TTC549 (cell line): ENCODE results near the gene GPRIN3.

ENCODE experiments used
- FAIRE-seq: peaks from 2 replicates; lab custom pipeline; 2012; peaks lifted over from hg19 to GRCh38; lab: Jason Lieb, UNC

Gene GPRIN3

DNA sequence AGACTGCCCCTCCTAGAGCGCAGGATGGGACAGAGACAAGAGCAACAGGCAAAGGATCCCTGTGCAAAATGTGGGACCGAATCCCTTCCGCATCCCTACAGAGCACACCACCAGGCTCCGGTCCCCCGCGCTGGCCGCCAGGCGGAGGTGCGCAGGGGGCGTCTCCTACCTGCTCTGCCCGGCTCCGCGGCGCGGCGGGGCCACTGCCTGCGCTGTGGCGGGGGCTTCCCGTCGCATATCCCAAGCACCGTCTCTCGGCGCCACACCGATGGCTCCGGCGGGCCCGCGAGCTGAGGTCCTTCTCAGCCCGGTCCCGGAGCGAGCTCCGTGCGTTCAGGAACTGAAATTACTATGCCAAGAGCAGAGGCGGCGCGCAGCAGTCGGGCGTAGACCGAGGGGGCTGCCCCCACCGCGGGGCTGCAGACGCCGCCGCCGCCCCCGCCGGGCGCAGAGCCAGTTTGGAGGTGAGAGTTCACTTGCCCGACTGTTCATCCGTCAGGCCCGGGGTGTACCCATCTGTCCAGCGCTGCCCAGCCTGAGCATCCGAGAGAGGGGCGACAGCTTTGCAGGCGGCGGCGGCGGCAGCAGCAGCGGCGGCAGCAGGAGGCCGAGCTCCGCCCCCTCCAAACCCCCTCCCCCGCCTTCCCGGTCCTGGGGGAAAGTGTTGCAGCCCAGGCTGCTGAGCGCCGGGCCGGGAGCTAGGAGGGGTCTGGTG, at the start of gene GPRIN3:
Gene GPRIN3, minus strand, starts transcription at position 355 of the 715 bp plus-strand sequence. CDS start 57,690 bp downstream, outside the sequence.
- no peak for FAIRE-seq

DNA sequence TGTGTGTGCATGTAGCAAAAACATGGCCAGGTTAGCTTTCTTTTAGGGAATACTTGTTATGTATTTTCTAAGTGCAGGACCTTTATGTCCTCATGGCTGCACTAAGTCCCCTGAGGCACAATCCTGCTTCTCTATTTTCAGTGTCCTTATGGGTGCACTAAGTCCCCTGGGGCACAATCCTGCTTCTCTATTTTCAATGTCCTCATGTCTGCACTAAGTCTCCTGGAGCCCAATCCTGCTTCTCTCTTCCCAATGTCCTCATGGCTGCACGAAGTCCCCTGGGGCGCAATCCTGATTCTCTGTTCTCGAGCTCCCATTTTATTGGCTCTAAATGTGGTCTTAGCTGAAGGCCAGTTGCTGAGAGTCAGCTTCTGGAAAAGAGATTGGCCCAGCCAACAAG, 49.7 kb upstream of the GPRIN3 start:
- FAIRE-seq = no peak

DNA sequence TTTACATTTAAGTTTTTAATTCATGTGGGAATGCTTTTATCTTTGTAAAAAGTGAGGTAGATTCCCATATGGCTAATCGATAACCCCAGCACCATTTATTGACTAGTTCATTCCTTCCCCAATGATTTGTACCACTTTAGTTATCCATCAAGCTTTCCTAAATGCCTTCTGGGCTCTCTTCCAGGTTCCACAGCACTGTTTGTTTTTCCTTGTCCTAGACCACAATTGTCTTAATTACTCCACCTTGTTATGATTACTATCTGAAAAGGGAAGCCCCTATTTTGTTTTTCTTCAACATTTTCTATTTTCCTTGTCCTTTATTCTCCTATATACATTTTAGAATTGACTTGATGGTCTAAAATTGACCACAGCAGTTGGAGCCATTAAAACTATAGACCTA, 48.5 kb upstream of the GPRIN3 start:
- FAIRE-seq = no peak

DNA sequence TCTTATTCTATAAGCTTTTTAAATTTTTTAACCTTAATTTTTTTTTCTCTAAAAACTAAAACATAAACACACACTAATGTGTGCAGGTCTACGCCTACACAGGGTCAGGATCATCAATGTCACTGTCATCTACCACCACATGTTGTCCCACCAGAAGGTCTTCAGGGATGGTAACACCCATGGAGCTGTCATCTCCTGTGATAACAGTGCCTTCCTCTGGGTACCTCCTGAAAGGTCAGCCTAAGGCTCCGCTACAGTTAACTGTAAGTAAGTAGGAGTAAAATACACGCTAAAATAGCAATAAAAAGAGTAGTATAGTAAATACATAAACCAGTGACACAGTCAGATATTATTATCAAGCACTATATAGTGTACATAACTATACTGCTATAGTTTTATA, 45.9 kb upstream of the GPRIN3 start:
- FAIRE-seq = no peak

DNA sequence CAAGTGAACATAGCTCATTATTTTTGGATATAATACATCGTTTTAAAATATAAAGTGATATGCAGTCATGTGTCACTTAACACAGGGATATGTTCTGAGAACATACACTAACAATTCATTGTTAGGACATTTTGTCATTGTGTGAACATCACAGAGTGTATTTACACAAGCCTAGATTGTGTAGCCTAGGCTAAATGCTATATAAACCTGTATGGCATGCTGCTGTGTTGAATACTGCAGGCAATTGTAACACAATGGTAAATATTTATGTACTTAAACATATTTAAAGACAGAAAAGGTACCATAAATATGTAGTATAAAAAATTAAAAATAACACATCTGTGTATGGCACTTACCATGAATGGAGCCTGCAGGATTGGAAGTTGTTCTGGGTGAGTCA, 44.9 kb upstream of the GPRIN3 start:
- FAIRE-seq = no peak

DNA sequence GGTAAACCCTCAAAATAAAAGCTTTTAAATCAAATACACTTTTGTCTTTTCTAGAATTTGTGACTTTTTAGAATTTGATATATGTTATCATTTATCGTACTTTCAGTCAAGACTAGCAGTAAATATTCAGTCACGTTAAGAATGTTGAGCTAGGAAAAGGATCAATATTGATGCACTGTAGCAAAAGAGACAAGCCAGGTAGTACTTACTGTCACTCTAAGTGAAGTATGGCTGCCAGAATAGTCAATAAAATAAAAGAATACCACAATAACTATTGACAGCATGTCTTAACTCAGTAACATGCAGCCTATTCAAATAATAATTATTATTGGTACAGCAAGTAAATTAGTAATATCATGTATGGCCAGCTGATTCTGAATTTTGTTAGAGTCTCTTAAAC, 43.6 kb upstream of the GPRIN3 start:
- no peak for FAIRE-seq

DNA sequence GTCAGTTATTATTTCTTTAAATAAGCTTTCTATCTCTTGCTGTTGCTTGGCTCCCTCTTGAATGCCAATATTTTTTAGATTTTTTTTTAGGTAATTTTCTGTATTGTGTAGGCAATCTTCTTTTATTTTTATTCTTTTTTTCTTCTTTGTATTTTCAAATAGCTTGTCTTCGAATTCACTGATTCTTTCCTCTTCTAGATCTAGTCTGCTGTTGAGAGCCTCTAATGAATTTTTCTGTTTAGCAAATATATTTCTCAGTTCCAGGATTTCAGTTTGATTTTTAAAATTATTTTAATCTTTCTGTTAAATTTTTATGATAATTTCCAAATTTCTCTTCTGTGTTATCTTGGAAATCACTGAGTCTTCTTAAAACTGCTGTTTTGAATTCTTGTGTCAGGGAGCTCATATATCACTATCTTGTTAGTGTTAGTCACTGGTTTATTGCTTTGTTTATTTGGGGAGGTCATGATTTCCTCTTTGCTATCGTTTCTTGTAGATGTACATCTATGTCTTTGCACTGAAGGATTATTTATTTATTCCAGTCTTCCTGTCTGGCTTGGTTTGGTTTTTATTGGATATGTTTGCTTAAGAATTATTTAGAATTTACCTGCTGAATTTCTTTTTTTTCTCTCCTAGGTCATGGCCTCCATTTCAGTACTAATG, 39.9 kb upstream of the GPRIN3 start:
- no peak for FAIRE-seq

DNA sequence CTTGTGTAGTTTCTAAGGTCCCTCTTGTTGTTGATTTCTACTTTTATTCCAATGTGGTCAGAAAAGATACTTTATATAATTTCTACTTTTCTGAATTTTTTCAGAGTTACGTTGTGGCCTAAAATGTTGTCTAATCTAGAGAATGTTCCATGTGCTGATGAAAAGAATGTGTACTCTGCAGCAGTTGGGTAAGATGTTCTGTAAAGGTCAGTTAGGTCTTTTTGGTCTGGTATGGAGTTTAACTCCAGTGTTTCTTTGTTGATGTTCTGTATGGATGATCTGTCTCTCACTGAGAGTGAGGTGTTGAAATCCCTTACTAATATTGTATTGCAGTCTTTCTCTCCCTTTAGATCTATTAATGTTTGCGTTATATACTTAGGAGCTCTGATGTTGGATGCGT, 37.0 kb upstream of the GPRIN3 start:
- no peak for FAIRE-seq

DNA sequence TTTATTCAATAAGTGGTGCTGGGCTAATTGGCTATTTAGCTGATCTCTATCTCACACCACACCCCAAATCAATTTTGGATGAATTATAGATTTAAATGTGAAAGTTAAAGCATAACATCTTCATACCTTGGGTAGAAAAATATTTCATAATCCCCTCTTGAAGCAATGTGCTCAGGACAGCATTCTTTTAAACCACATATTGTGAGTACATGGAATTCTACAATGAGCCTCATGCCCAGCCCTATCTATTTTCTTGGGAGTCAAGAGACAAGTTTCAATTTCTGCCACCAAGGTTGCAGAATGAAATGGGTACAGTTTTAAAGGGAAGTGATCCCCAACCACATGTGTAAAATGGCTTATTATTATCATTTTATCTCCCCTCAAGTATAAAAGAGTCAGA, 30.6 kb upstream of the GPRIN3 start:
- FAIRE-seq = no peak

DNA sequence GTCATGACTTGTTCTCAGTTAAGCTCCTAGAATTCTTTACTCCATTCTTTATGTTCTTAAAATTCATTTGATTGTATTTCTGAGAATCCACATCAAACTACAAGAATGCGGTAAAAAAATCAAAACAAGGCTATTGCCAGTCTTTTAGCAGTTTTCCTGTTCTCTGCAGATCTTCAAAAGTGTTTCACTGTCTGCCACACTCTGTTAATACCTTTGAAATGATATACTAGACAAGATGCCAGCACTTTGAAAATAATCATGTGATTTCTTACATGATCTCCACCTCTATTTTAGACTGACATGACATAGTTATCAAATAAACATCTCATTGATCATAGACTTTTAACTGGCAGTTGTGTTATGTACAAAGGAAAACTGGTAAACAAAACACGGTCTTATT, 30.1 kb upstream of the GPRIN3 start:
- no peak for FAIRE-seq

DNA sequence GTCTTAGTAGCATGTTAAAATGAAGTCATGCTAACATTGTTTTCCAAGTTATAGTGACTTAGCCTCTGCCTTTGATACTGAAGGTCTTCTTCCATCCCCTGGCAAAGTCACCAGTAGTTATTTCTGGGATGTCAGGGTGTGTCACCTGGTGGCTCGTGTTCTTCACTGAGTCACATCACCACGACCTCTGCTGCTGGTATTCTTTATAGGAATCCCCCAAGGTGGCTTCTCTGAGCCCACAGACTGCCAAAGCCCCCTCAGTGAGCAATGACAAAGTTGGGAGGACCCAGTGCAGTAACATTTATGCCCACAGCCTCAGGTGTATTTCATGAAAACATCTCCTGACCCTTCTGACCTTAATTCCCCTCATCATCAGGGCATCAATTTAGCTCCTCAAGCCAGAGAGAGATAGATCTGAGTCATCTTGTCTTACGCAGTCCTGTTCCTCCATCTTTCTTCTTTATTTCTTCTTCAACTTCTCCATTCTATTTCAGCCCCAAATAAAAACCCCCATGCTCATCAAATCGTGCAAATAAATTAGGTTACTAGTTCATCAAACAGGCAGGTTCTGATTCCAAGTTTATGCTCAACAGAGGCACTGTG, 29.3 kb upstream of the GPRIN3 start:
- FAIRE-seq = no peak

DNA sequence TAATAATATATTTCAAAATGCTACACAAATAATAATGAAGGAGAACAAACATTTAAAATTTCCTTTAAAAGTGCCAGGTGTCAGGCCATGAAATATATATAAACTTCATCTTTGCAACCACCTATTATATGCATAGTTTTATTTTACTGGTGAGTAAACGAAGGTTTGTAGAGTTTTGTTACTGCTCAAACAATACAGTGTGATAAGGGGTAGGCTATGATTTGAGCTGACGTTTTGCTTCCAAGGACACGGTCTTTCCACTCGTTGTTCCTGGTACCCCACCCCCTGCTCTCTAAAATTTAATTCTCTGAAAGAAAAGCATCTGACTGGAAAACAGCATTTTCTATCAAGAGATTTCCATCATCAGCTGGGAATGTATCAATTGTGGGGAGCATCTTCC, 27.2 kb upstream of the GPRIN3 start:
- FAIRE-seq = no peak

DNA sequence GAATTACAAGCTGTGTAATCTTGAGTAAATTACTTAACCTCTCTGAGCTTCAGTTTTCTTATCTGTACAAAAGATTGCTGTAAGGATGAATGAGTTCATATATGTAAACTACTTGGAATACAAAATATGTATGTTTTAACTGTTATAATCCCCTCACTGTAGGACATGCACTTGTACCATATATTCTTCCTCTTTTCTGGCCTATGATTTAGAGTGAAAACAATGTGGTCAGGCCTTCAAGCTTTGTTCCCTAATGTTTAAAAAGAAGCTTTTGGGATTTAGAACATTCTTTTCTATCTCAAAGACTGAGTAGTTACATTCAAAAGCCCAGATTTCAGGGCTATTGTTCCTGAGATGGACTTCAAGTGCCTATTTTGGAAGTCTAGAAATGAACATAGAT, 26.7 kb upstream of the GPRIN3 start:
- no peak for FAIRE-seq

DNA sequence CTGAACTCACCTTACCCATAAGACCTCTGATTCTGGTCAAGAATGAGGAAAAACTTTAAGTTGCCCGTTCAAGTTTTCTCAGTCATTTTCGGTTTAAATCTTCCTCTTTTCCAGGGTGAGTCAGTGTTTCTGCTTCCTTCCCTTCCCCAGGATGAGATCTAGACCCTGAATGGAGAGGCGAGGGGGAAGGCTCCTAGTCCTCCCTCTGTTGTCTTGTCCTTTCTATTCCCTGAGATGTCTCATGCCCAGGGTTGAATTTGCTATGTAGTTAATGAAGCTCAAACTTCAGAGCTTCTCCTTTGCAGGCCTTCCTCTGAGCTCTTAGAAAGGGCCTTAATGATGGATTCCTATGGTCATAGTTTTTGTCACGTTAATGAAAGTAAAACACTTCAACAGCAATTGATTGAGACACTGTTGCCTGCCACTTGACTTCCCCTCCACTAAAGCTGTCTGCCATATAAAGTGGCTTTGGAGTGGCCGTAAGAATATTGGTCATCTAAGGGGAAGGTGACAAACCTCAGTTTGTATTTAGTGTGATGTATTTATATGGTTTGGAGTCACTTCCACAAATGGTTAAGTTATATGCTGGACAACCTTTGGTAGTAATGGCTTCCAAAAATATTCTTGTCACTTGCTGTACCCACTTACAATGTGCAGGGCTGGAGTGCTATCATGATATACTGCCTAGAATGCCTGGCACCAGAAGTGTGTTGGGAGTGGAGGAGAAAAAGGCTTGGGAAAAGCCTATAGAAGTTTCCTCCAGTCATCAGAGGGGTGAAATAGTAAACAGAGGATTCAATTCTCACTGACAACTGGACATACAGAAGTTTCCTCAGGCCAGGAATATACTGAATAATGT, 24.3 kb upstream of the GPRIN3 start:
- no peak for FAIRE-seq

DNA sequence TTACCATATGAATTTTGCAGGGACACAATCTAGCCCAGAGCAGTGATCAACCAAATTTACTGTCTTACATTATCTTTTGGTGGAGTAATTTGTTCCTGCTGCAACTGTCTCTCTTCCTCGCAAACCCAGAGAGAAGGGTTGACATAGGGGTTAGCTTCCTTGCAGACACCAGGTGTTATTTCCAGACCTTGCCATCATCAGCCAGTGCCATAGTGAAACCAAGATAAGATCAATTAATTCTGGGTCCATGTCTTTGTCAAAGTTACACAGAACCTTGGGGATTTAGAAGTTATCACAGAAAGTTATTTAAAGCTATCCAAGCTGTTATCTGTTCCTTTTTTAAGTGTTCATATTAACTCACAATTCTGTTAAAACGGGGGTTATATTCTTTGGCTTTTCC, 23.6 kb upstream of the GPRIN3 start:
- FAIRE-seq = no peak

DNA sequence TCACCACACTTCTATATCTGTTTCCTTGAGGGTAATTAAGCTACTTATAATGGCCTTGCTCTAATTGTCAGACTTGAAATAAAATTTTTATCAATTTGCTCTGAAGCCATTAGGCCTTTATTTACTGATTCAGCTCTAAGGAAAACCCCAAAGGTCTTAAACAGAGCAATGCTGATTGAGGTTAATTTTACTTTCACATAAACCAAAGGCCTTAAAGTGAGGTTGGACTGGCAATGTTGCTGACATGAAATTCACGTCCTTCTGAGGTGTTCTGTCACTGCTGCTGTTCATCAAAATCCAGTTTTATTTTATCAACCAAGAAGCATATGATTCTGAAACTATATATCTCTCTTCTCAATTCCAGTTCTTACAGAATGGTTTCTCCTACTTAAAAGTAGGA, 21.7 kb upstream of the GPRIN3 start:
- FAIRE-seq = no peak

DNA sequence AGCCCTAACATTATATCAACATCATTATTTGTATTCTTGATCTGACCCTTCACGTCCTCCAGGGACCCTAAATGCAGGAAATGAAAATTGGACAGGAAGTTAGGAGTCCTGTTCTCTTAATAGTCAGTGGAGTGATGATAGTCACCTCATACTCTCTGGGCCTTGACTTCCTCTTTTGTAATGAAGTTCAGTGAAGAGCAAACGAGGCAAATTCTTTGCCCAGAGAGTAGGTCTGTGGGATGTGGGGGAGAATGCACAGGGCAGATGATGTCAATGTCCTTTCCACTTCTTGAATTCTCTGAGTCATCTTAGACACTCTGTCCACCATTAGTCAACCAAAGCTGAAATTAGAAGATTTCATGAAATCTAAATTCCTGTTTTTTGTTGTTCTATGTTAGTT, 17.1 kb upstream of the GPRIN3 start:
- no peak for FAIRE-seq

DNA sequence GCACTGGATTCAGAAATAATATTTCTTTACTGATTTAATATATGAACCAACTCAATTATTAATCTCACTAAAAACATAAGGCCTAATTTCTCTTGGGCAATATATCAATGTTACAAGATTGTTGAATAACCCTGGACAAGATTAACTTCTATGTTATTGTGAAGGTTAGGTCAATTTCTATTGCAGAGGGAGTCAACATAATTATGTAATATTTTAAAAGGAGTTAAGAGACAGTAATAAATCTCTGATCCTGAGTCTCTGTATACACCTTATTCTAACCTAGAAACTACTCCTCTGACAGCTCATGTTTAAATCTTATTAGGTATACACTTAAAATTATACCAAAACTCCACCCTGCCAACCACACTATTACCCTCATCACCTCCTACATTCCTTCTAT, 15.1 kb upstream of the GPRIN3 start:
- no peak for FAIRE-seq

DNA sequence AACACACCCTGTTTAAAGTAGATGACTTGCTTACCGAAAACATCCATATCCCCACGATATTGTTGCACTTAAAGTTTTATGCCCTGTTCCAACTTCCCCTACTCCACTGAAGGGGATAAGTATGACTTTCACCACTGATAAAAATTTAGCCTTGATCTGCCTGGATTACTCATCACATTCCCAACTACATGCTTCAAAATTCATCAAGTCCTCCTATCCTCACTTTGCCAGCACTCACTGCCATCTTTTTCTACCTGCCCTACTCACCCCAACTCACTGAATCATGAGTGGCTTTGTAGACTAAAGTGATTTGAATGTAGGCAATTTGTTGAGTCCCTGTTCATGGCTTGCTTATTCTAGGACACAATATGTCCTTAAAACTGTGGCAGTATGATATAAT, 12.2 kb upstream of the GPRIN3 start:
- no peak for FAIRE-seq

DNA sequence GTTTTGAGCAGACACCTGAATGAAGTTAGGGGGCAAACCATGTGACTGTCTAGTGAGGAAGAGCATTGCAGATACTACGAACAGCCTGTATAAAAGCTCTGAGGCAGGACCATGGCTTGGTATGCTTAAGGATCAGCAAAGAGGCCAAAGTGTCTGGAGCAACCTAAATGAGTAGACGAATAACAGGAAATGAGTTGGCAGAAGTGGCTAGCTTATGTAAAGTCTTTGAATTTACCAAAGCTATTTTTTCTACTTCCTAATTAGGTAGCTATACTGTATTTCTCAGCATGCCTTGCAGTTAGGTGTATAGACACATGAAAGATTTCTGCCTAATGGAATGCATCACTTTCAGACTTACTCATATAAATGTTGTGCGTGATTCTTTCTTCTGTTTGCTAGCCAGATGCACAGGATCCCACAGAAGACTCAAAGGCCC, 9.3 kb upstream of the GPRIN3 start:
- no peak for FAIRE-seq

DNA sequence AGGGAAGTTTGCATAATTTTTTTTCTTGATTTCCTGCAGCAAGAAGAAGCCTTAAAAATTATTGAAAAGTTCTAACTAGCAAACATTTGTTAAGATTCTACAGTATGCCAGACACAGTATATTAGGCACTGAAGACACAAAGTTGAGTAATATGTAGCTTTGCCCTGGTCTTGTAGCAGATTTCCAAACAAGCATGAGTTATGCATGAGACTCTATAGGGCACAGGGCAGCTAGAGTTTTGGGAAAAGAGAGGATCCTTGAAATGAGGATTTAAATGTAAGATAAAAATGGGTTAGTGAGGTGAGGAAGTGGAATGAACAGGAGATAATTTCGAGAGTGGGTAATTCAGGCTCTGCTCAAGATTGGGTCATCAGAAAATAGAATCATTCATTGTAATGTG, 8.6 kb upstream of the GPRIN3 start:
- FAIRE-seq = no peak

DNA sequence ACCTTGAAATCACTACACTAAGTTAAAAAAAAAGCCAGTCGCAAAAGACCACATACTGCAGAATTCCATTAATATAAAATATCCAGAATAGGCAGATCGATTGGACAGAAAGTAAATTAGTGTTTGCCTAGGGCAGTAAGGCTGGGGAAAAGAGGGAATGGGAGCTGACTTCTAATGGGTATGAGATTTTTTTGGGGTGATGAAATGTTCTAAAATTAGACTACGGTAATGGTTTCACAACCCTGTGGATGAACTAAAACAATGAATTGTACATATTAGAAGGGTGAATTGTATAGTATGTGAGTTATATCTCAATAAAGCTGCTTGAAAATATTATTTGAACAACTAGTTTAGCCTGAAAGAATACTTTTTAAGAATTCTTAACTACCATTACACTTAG, 6.7 kb upstream of the GPRIN3 start:
- no peak for FAIRE-seq

DNA sequence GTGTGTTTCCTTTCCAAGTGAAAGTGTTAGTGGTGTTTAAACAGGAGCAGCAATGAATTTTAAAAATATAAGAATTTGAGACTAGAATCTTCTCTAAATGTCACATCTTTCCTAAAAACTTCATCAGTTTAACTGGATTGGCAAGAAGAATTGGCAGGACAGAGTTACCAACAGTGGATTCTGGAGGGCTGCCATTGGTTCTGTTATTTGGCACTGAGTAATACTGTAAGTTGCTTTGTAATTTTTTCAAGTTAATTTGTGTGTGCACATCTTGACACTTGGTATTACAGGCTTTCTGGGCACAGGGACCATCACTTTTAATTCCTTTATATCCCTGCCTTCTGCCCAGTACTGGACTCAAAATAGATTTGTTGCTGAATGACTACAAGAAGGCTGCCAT, 4.5 kb upstream of the GPRIN3 start:
- no peak for FAIRE-seq
